HL-60 (cell line): ENCODE results near the gene PRRG3.

Source experiments
- DNase-seq, 2 experiments: peaks; one replicate each; pipeline ENCODE4 v3.0.0-alpha.2; 2010 to 2020; ENCODE audit warnings: low read depth in 1 of 2, low spot score in 1 of 2
- H3K27ac ChIP-seq: fragments of 250-450 bp; sonication (Bioruptor Pico); replicated peaks from 2 replicates; pipeline ENCODE4 v1.5.1; 2020; ENCODE audit warnings: mild to moderate bottlenecking, moderate library complexity
- H3K27me3 ChIP-seq: fragments of 250-450 bp; sonication (Bioruptor Pico); 2 replicates; pipeline ENCODE4 v1.5.1; 2021; ENCODE audit warnings: mild to moderate bottlenecking, moderate library complexity; ENCODE audit not compliant: insufficient read depth, poor library complexity, severe bottlenecking
- H3K4me3 ChIP-seq: replicated peaks from 2 replicates; pipeline ENCODE4 v1.5.1; 2011; ENCODE audit warnings: mild to moderate bottlenecking, control low read depth, low read length; ENCODE audit not compliant: insufficient read depth
- GABPA ChIP-seq: IDR thresholded peaks from 2 replicates; pipeline ENCODE4 v1.6.1; 2012; ENCODE audit warnings: low read depth
- POLR2AphosphoS5 ChIP-seq: IDR thresholded peaks from 2 replicates; pipeline ENCODE4 v1.6.1; 2012; ENCODE audit warnings: low read depth
- SPI1 ChIP-seq: IDR thresholded peaks from 2 replicates; pipeline ENCODE4 v1.6.1; 2012; ENCODE audit warnings: low read depth, mild to moderate bottlenecking, borderline replicate concordance
- TF ChIP-seq, protein P1 (sequence below): IDR thresholded peaks from one replicate; pipeline ENCODE4 v1.5.1; 2011; ENCODE audit warnings: low read length, control low read depth, inconsistent platforms; ENCODE audit not compliant: insufficient read depth
- TF ChIP-seq, protein P2 (sequence below): IDR thresholded peaks from 2 replicates; pipeline ENCODE4 v1.6.1; 2012; ENCODE audit warnings: low read depth; ENCODE audit not compliant: insufficient replicate concordance

PRRG3 gene

DNA sequence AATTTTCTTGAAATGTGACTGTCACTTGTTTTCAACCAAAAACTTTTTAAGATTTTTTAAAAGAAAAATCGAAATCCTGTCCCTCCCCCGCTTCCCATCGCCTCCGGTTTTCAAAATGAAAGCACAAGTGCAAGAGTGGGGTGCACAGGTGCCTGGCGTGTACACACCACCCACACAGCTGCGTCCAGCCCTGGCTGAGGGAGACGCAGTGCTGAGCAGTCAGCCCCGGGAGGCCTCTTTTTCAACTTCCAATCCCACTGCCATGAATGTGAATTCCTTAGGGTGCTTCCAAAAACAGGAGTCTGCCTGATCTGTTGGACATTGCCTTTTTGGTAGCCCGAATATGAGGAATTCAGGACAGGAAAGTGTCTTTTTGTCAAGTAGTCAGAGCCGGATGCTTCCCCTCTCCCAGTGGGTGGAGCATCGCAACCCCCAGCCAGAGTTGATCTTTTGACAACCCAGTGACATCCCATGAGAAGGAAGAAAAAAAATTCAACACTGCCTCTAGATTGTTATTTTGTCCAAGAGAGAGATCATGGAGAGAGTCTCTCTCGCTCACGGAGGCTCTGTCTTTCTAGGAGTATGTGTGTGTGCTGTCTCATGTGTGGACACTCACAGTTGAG is 8.9 kb downstream of the PRRG3 start:
- no peak overlapping the region for H3K27ac ChIP-seq
- H3K27me3 ChIP-seq = no peaks in the 10 kb centered on the region
- H3K4me3 ChIP-seq = no peak overlapping the region
- TF ChIP-seq, protein P1, sequence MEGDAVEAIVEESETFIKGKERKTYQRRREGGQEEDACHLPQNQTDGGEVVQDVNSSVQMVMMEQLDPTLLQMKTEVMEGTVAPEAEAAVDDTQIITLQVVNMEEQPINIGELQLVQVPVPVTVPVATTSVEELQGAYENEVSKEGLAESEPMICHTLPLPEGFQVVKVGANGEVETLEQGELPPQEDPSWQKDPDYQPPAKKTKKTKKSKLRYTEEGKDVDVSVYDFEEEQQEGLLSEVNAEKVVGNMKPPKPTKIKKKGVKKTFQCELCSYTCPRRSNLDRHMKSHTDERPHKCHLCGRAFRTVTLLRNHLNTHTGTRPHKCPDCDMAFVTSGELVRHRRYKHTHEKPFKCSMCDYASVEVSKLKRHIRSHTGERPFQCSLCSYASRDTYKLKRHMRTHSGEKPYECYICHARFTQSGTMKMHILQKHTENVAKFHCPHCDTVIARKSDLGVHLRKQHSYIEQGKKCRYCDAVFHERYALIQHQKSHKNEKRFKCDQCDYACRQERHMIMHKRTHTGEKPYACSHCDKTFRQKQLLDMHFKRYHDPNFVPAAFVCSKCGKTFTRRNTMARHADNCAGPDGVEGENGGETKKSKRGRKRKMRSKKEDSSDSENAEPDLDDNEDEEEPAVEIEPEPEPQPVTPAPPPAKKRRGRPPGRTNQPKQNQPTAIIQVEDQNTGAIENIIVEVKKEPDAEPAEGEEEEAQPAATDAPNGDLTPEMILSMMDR = no peak
- TF ChIP-seq GABPA (no peak), SPI1 (no peak), POLR2AphosphoS5 (no peak)
- TF ChIP-seq, protein P2, sequence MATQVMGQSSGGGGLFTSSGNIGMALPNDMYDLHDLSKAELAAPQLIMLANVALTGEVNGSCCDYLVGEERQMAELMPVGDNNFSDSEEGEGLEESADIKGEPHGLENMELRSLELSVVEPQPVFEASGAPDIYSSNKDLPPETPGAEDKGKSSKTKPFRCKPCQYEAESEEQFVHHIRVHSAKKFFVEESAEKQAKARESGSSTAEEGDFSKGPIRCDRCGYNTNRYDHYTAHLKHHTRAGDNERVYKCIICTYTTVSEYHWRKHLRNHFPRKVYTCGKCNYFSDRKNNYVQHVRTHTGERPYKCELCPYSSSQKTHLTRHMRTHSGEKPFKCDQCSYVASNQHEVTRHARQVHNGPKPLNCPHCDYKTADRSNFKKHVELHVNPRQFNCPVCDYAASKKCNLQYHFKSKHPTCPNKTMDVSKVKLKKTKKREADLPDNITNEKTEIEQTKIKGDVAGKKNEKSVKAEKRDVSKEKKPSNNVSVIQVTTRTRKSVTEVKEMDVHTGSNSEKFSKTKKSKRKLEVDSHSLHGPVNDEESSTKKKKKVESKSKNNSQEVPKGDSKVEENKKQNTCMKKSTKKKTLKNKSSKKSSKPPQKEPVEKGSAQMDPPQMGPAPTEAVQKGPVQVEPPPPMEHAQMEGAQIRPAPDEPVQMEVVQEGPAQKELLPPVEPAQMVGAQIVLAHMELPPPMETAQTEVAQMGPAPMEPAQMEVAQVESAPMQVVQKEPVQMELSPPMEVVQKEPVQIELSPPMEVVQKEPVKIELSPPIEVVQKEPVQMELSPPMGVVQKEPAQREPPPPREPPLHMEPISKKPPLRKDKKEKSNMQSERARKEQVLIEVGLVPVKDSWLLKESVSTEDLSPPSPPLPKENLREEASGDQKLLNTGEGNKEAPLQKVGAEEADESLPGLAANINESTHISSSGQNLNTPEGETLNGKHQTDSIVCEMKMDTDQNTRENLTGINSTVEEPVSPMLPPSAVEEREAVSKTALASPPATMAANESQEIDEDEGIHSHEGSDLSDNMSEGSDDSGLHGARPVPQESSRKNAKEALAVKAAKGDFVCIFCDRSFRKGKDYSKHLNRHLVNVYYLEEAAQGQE = no peak
- DNase-seq = no peak

DNA sequence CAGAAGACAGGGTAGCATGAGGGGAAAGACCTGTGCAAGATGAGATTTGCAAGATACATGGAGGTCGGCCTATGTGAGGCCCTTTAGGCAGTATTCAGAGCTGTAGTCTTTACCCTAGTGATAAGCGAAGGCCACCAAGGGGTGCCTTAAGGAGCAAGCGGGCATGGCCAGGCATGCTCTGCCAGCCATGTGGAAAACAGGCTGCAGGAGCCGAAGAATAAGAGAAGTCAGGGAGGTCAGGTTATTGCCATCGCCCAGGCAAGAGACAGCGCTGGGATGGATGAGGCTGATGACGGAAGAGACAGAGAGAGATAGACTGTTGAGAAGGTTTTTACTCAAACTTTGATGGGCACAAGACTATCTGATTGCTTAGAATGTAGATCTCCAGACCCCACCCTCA is 13.6 kb downstream of the PRRG3 start:
- Histone ChIP-seq H3K27me3 (no peaks in the 10 kb centered on the region), H3K27ac (no peak overlapping the region), H3K4me3 (no peak overlapping the region)
- TF ChIP-seq GABPA (no peak), POLR2AphosphoS5 (no peak), SPI1 (no peak)
- TF ChIP-seq, protein P2 = no peak
- TF ChIP-seq, protein P1 = no peak
- DNase-seq = no peak

DNA sequence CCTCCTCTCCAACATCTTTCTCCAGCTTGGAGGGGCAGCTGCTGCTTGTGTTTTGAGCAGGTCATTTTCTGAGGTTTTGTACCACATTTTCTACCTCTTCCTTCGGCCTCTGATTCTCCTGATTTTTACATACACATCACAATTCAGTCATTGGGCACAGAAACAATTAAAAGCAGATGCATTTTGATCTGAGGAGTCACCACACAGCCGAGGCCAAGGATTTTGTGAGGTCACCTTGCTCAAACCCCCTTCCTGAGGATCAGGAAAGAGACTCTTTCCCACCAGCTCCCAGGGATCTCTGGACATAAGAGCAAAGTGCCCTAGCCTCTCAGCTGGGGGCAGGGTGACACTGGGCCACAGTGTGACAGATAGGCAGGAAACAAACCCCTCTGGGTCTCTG is 15.2 kb downstream of the PRRG3 start:
- Histone ChIP-seq H3K27me3 (no peaks in the 10 kb centered on the region), H3K27ac (no peak overlapping the region), H3K4me3 (no peak overlapping the region)
- DNase-seq = no peak
- TF ChIP-seq POLR2AphosphoS5 = no peak
- TF ChIP-seq SPI1 = no peak
- TF ChIP-seq, protein P1 = no peak
- TF ChIP-seq, protein P2 = no peak
- no peak for TF ChIP-seq GABPA
